Endodermal cell (in vitro differentiated cells): ENCODE results near the gene IRF7. TPM values are rescaled to one million over a fixed set of nuclear protein-coding genes. Genes with fewer than 3 reads are reported as not detected.

Source experiments
- DNase-seq: peaks from one replicate; pipeline ENCODE4 v3.0.0-alpha.2; 2017
- H3K27ac ChIP-seq: 2 replicates; pipeline ENCODE4 v1.5.1; 2013; ENCODE audit warnings: mild to moderate bottlenecking, low read depth, low read length, moderate library complexity
- H3K27me3 ChIP-seq: 2 replicates; pipeline ENCODE4 v1.6.1; 2013; ENCODE audit warnings: mild to moderate bottlenecking, low read length, moderate library complexity; ENCODE audit not compliant: insufficient read depth, control insufficient read depth, poor library complexity, severe bottlenecking
- H3K36me3 ChIP-seq: 2 replicates; pipeline ENCODE4 v1.7.0; 2013; ENCODE audit warnings: mild to moderate bottlenecking, low read length, moderate library complexity; ENCODE audit not compliant: control insufficient read depth, insufficient read depth
- H3K4me1 ChIP-seq: one replicate; pipeline ENCODE4 v1.7.0; 2013; ENCODE audit warnings: low read length; ENCODE audit not compliant: control insufficient read depth, insufficient read depth
- H3K4me3 ChIP-seq: 2 replicates; pipeline ENCODE4 v1.5.1; 2013; ENCODE audit warnings: mild to moderate bottlenecking, low read length, moderate library complexity
- H3K9ac ChIP-seq: 2 replicates; pipeline ENCODE4 v1.6.1; 2013; ENCODE audit warnings: mild to moderate bottlenecking, low read length, moderate library complexity; ENCODE audit not compliant: poor library complexity, severe bottlenecking; ENCODE audit errors: extremely low read depth
- H3K9me3 ChIP-seq: 2 replicates; pipeline ENCODE4 v1.6.1; 2013; ENCODE audit warnings: mild to moderate bottlenecking, low read length, moderate library complexity; ENCODE audit not compliant: control insufficient read depth
- H3K27ac Mint-ChIP-seq: 2 replicates; pipeline ENCODE4 v1.8.0; 2020; ENCODE audit warnings: mixed read lengths
- H3K27me3 Mint-ChIP-seq: 2 replicates; pipeline ENCODE4 v1.8.0; 2021; ENCODE audit warnings: mild to moderate bottlenecking, mixed read lengths; ENCODE audit not compliant: insufficient read depth
- H3K36me3 Mint-ChIP-seq: 2 replicates; pipeline ENCODE4 v1.8.0; 2020; ENCODE audit warnings: low read depth, mixed read lengths
- H3K4me1 Mint-ChIP-seq: 2 replicates; pipeline ENCODE4 v1.8.0; 2020; ENCODE audit warnings: mixed read lengths
- H3K4me3 Mint-ChIP-seq: 2 replicates; pipeline ENCODE4 v1.8.0; 2020; ENCODE audit warnings: mild to moderate bottlenecking, moderate library complexity, mixed read lengths
- H3K9me3 Mint-ChIP-seq: 2 replicates; pipeline ENCODE4 v1.8.0; 2020; ENCODE audit warnings: mild to moderate bottlenecking, mixed read lengths
- WGBS, 2 experiments: methylation state at CpG; one replicate each; pipeline versions ENCODE4 v1.1.5 to v1.1.7; 2013; ENCODE audit warnings: missing lambda C conversion rate in 2 of 2, mixed read lengths in 1 of 2; ENCODE audit not compliant: insufficient coverage in 1 of 2, insufficient read length in 1 of 2; 5-methylcytosine and 5-hydroxymethylcytosine counted together
- total RNA-seq, 2 donors: library from RNA; stranded (reverse); fragmentation: NEBNext Ultra II Directional in 1 of 2; extraction: Animal tissue kit (Norgen Biotek cat#: 25700) in 1 of 2; gene quantifications; 2 replicates in 1 of 2; 3 replicates in 1 of 2; pipeline ENCODE4 v1.2.1, GENCODE V29; 2021
- TF ChIP-seq, protein P1 (sequence below): fragments of 200-600 bp; sonication (generic); conservative IDR thresholded peaks from 2 replicates; pipeline ENCODE4 v1.5.0; 2021; ENCODE audit warnings: antibody characterized with exemption, mild to moderate bottlenecking

The IRF7 gene
- total RNA-seq, 2 donors from 2014 or later: 9.3 to 16.8 TPM

- WGBS, 2 experiments: 86 to 91% methylated on average over 7 to 15 of the region's 15 CpGs
- H3K9ac ChIP-seq: no peak overlapping the region
- DNase-seq: no peak
- Mint-ChIP-seq H3K9me3 (peaks cover 5% of the 10 kb centered on the region), H3K27me3 (peaks cover 14% of the 10 kb centered on the region), H3K36me3 (peaks cover 5% of the 10 kb centered on the region), H3K4me3 (no peak overlapping the region), H3K27ac (no peak overlapping the region), H3K4me1 (no peaks in the 10 kb centered on the region)
- TF ChIP-seq, protein P1, sequence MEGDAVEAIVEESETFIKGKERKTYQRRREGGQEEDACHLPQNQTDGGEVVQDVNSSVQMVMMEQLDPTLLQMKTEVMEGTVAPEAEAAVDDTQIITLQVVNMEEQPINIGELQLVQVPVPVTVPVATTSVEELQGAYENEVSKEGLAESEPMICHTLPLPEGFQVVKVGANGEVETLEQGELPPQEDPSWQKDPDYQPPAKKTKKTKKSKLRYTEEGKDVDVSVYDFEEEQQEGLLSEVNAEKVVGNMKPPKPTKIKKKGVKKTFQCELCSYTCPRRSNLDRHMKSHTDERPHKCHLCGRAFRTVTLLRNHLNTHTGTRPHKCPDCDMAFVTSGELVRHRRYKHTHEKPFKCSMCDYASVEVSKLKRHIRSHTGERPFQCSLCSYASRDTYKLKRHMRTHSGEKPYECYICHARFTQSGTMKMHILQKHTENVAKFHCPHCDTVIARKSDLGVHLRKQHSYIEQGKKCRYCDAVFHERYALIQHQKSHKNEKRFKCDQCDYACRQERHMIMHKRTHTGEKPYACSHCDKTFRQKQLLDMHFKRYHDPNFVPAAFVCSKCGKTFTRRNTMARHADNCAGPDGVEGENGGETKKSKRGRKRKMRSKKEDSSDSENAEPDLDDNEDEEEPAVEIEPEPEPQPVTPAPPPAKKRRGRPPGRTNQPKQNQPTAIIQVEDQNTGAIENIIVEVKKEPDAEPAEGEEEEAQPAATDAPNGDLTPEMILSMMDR: no peak
- H3K4me1 ChIP-seq: no peaks in the 10 kb centered on the region
- H3K27ac ChIP-seq: no peak overlapping the region
- H3K36me3 ChIP-seq: no peaks in the 10 kb centered on the region
- H3K4me3 ChIP-seq: no peak overlapping the region
- H3K27me3 ChIP-seq: peaks cover 11% of the 10 kb centered on the region
- H3K9me3 ChIP-seq: no peaks in the 10 kb centered on the region
These were observed 7.7 kb upstream of the IRF7 start for GRCh38 chr11:623349-623869.

DNA sequence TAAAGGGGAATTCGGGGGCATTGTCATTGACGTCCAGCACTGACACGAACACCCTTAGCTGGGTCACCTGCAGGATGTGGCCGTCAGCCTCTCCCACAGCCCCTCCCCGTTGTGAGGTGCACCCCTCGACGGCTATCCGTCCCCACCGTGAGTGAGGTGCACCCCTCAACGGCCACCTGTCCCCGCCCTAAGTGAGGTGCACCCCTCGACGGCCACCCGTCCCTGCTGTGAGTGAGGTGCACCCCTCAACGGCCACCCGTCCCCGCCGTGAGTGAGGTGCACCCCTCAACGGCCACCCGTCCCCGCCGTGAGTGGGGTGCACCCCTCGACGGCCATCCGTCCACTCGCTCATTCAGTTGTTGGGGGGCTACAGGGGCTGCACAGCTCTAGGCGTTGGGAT is 6.1 kb upstream of the IRF7 start:
- Mint-ChIP-seq H3K27me3 (peaks cover 4% of the 10 kb centered on the region), H3K27ac (no peak overlapping the region), H3K9me3 (no peaks in the 10 kb centered on the region), H3K4me1 (no peaks in the 10 kb centered on the region), H3K4me3 (no peak overlapping the region), H3K36me3 (peaks cover 3% of the 10 kb centered on the region)
- DNase-seq: no peak
- TF ChIP-seq, protein P1: no peak
- no peak overlapping the region for H3K9ac ChIP-seq
- H3K36me3 ChIP-seq: no peaks in the 10 kb centered on the region
- no peaks in the 10 kb centered on the region for H3K9me3 ChIP-seq
- H3K27ac ChIP-seq: no peak overlapping the region
- no peaks in the 10 kb centered on the region for H3K4me1 ChIP-seq
- no peak overlapping the region for H3K4me3 ChIP-seq
- H3K27me3 ChIP-seq: no peaks in the 10 kb centered on the region
- WGBS, 2 experiments: 93 to 99% methylated on average over 23 to 27 of the region's 27 CpGs

- no peaks in the 10 kb centered on the region for H3K27me3 ChIP-seq
- no peak for DNase-seq
- H3K27me3 Mint-ChIP-seq: no peaks in the 10 kb centered on the region
- no peak overlapping the region for H3K4me3 ChIP-seq
- H3K4me1 ChIP-seq: no peaks in the 10 kb centered on the region
- H3K36me3 Mint-ChIP-seq: peaks cover 3% of the 10 kb centered on the region
- no peaks in the 10 kb centered on the region for H3K4me1 Mint-ChIP-seq
- H3K9ac ChIP-seq: no peak overlapping the region
- WGBS, 2 experiments: 88 to 91% methylated on average over 23 to 45 of the region's 45 CpGs
- H3K36me3 ChIP-seq: no peaks in the 10 kb centered on the region
- H3K9me3 Mint-ChIP-seq: no peaks in the 10 kb centered on the region
- no peak overlapping the region for H3K27ac ChIP-seq
- TF ChIP-seq, protein P1: no peak
- H3K4me3 Mint-ChIP-seq: no peak overlapping the region
- no peaks in the 10 kb centered on the region for H3K9me3 ChIP-seq
- no peak overlapping the region for H3K27ac Mint-ChIP-seq
These were observed 5.4 kb upstream of the IRF7 start for GRCh38 chr11:620935-621814.
